Astrocyte of the spinal cord (primary cell): ENCODE results near the gene C10orf143.

Experiments
- DNase-seq: peaks from one replicate; pipeline ENCODE4 v3.0.0; 2011; ENCODE audit warnings: low read depth, low spot score
- H3K4me3 ChIP-seq: 2 replicates; pipeline ENCODE4 v1.5.1; 2011; ENCODE audit warnings: low read depth, mild to moderate bottlenecking, low read length, moderate library complexity
- in situ Hi-C: cut with HindIII; loops from 2 replicates; pipeline ENCODE4 v1.10.0; 2017; ENCODE audit warnings: low sequenced_read_pairs
- TF ChIP-seq, protein P1 (sequence below): IDR thresholded peaks from 2 replicates; pipeline ENCODE4 v1.5.1; 2012; ENCODE audit warnings: low read depth, mild to moderate bottlenecking, low read length, inconsistent platforms

Gene C10orf143

DNA sequence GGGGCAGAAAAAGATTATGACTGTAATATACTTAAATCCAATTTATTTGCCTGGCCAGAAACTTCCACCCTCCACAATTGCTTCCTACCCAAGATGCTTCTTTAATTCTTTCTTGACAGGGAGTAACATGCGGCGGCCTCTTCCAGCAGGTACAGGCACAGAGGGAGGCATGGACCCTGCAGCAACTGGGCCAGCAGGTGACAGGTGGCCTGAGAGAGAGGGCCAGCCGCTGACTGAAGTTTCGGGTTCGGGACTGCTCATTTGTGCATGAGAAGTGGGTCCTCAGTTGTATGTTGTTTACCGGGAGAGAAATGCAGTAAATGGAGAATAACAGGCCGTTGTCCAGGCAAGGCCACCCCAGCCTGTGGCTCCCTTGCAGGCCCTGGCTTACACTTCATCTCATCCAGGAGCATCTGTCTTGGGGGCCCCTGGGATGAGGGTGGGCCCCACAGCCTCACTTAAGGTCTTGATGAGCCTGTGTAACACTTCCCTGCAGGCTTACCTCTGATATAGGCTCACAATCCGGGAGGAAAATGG, 72.5 kb downstream of the C10orf143 start:
- no peak overlapping the region for H3K4me3 ChIP-seq
- TF ChIP-seq, protein P1, sequence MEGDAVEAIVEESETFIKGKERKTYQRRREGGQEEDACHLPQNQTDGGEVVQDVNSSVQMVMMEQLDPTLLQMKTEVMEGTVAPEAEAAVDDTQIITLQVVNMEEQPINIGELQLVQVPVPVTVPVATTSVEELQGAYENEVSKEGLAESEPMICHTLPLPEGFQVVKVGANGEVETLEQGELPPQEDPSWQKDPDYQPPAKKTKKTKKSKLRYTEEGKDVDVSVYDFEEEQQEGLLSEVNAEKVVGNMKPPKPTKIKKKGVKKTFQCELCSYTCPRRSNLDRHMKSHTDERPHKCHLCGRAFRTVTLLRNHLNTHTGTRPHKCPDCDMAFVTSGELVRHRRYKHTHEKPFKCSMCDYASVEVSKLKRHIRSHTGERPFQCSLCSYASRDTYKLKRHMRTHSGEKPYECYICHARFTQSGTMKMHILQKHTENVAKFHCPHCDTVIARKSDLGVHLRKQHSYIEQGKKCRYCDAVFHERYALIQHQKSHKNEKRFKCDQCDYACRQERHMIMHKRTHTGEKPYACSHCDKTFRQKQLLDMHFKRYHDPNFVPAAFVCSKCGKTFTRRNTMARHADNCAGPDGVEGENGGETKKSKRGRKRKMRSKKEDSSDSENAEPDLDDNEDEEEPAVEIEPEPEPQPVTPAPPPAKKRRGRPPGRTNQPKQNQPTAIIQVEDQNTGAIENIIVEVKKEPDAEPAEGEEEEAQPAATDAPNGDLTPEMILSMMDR = no peak
- in situ Hi-C loops = no loop called here
- no peak for DNase-seq

DNA sequence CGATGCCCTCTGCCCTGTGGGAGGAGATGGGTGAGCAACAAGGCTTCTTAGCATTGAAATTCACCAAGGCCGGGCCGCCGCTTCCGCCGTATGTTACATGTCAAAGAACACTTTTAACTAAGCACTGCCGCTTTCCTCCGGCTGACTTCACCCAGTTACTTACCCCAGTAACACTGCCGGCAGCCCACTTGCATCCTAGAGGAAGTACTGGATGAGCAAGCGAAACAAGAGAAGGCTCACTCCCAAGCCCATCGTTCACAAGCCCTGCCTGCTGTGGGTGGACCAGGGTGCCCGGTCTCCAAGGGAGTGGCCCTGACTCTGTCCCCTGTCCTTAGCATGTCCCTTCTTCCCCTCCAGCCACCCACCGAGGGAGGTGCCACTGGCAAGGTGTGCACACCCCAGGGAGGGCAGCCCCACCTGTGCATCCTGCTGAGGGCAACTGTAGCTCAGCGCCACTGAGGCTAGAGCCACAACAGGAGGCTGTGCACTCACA, 73.4 kb downstream of the C10orf143 start:
- TF ChIP-seq, protein P1 = no peak
- H3K4me3 ChIP-seq = no peak overlapping the region
- no peak for DNase-seq
- in situ Hi-C loops = no loop called here

DNA sequence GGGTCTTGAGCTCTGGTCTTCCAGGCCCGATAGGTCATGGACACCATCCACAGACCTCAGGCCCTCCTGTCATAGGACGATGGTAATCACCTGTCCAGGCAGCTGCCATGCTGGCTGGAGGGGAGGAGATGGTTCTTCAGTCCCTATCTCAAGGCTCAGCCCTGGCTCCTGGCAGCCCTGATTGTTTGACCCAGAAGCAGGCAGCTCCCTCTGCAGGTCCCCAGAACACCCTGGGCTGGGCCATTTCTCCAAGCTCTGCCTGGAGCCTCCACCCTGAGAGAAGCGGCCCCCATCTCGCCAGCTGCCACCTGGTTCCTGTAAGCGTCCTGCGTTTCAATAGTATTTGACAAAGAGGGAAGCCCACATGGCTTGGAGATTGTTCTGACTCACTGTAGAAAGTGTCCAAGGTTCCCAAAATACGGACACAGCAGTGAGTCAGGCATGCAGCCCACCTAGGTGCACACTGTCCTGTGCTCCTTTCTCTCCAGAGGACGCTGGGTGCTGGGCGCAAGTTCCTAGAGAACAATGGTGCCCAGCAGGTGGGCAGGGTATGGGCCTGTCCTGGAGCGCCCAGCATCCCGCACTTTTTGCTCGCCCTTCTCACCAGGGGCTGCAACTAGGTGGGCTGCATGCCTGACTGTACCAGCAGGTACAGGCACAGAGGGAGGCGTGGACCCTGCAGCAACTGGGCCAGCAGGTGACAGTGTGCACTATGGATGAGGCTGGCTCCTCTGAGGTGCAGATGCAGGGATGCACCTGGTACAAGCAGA, 74.1 kb downstream of the C10orf143 start:
- no peak for DNase-seq
- in situ Hi-C loops = no loop called here
- no peak overlapping the region for H3K4me3 ChIP-seq
- TF ChIP-seq, protein P1 = no peak

DNA sequence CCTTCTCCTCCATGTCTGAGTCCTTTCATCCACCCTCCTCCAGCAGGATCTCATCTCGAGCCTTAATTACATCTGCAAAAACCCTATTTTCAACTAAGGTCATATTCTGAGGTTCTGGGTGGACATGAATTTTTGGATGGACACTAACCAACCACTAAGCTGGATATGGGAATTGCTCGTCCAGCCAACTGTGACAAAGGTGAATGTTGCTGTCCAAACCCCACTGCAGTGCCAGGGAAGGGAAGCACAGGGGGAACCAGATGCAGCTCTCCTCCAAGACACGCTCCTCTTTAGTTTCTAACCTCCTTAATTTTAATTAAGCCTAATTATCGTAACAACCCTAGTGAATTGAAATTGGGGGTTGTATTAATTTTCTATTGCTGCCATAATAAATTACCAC, 81.4 kb downstream of the C10orf143 start:
- no peak overlapping the region for H3K4me3 ChIP-seq
- no peak for DNase-seq
- in situ Hi-C loops = no loop called here
- TF ChIP-seq, protein P1 = no peak

DNA sequence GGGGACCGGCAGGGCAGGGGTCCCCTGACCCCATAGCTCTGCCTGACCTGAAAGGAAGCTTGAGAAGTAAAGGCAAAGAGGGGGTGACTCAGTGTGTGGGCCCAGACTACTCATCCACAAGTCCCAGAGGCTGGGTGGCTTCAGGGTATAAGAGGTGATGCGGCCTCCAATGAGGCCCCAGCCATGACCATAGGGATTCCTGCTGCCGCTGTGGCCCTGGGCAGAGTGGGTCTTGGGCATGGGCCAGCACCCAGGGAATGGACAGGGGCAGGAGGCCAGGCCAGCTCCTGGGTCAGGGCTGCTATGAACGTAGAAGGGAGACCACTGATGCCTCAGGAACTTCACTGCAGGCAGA, 82.2 kb downstream of the C10orf143 start:
- TF ChIP-seq, protein P1 = no peak
- in situ Hi-C loops = no loop called here
- H3K4me3 ChIP-seq = no peak overlapping the region
- DNase-seq = no peak

DNA sequence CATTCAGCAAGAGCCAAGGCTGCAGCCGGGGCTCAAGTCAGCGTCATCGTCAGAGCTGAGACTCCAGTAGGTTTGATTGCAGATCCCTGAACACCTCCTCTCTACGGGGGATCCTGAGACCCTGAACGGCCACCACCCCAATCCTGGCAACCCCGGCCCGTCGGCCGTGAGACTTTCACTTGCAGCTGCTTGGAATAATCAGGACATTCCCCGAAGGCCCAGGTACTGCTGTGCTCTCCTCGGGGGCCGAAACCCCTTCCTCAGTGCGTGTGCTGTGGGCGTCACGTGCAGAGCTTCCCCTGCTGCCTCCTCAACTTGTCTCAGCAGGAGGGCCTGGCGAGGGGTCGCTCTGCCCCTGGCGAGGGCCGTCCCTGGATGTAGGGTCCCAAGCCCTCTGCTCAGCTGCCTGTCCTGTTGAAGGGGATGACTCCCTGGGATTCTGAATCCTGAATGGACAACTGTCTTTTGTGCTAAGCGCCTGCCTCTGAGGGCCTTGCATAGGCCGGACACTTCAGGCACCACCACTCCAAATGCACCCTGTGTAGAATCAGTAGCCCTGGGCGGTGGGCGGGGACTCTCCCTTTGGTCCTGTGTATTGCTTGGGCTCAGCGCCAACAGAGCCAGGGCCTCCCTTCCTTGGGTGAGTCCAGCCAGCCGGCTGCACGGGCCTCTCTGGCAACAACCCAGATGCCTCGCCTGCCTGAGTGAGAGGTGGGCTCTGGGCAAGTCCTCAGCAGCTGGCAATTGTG, 82.7 kb downstream of the C10orf143 start:
- in situ Hi-C loops = no loop called here
- no peak overlapping the region for H3K4me3 ChIP-seq
- TF ChIP-seq, protein P1 = no peak
- no peak for DNase-seq
